ENCODE measurements around the gene MYO5B.
"Not testable (repeated sequence)": the region's sequence is repeated elsewhere in the genome, so short reads cannot be mapped to it uniquely, and the experiment has no call there.

Gene MYO5B

GRCh38 chr18:50096766-50097435, 98.0 kb downstream of the MYO5B start:
- no peak for DNase-seq

GRCh38 chr18:50094786-50095185, 100.2 kb downstream of the MYO5B start:
- not testable (repeated sequence) for DNase-seq

GRCh38 chr18:50094221-50094773, 100.7 kb downstream of the MYO5B start:
- no peak for DNase-seq

- no peak for DNase-seq
These were observed 101.4 kb downstream of the MYO5B start for GRCh38 chr18:50093366-50094064.

- no peak for DNase-seq
These were observed 102.6 kb downstream of the MYO5B start for GRCh38 chr18:50092245-50092805.

- DNase-seq, result no peak
These were observed 103.3 kb downstream of the MYO5B start for GRCh38 chr18:50091509-50092244.

GRCh38 chr18:50090370-50091312, 104.3 kb downstream of the MYO5B start:
- DNase-seq, result no peak

- no peak for DNase-seq
These were observed 105.2 kb downstream of the MYO5B start for GRCh38 chr18:50089702-50090101.

- DNase-seq, result no peak
These were observed 111.2 kb downstream of the MYO5B start for GRCh38 chr18:50083708-50084107.

GRCh38 chr18:50080932-50081560, 113.9 kb downstream of the MYO5B start:
- DNase-seq, result no peak

GRCh38 chr18:50080316-50080715, 114.6 kb downstream of the MYO5B start:
- no peak for DNase-seq

- DNase-seq, result no peak
These were observed 115.2 kb downstream of the MYO5B start for GRCh38 chr18:50079571-50080295.

GRCh38 chr18:50076277-50076676, 118.7 kb downstream of the MYO5B start:
- DNase-seq, result no peak

- no peak for DNase-seq
These were observed 119.2 kb downstream of the MYO5B start for GRCh38 chr18:50075772-50076171.

- DNase-seq, result no peak
These were observed 120.5 kb downstream of the MYO5B start for GRCh38 chr18:50074404-50074803.

GRCh38 chr18:50073319-50073718, 121.6 kb downstream of the MYO5B start:
- DNase-seq, result no peak

- DNase-seq, result no peak
These were observed 122.8 kb downstream of the MYO5B start for GRCh38 chr18:50072146-50072545.

GRCh38 chr18:50071397-50071796, 123.5 kb downstream of the MYO5B start:
- no peak for DNase-seq

GRCh38 chr18:50069422-50069821, 125.5 kb downstream of the MYO5B start:
- no peak for DNase-seq

- DNase-seq, result no peak
These were observed 129.4 kb downstream of the MYO5B start for GRCh38 chr18:50065527-50065926.

- DNase-seq, result no peak
These were observed 129.9 kb downstream of the MYO5B start for GRCh38 chr18:50065039-50065438.

All from NCI-H1930 (cell line).